HG03097 (cell line): ENCODE data around the gene COL5A1.

Experiments
- ATAC-seq: cut with Tn5 transposase; IDR thresholded peaks from one replicate; pipeline ENCODE4 v1.9.1; 2021; ENCODE audit not compliant: unreplicated experiment, low FRiP score

Gene COL5A1

DNA sequence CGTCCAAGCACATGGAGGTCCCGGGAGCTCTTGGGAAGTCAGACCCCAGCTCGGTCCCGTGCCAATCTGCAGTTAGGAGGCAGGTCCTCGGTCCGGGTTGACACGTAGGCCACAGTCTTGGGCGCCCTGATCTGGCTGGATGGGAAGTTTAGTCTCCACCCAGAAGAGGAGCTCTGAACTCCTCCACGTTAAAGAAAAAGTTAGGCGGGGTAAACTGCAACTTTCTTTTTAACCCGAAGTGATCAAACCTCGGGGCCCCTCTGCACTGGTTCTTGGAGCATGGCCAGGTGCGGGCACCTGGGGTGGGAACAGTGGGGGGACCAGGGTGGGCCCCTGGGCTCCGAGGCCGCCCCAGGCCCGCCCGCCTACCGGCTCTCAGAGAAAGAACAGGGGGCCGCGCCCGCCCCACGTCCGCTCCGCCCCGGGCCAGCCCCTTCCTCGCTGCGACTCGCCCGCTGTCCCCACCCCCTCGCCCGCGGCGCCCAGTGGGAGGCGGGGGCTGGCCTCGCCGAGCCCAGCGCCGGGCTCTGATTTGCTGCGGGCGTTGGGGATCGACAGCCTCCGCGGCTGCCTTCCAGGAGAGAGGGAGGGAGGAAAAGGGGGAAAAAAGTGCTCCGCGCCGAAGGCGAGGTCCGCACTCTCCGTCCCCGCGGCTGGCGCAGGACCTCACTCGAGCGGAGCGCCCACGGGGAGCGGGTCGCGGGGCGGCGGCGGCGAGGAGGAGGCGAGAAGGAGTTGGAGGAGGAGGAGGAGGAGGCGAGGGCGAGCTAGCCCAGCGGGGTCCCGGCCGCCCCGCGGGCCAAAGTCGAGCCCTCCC is at the start of gene COL5A1:
TSS of gene COL5A1 (plus strand) at position 631 of the 817 bp plus-strand sequence. CDS start 385 bp downstream, outside the sequence.
- ATAC-seq, result no peak

DNA sequence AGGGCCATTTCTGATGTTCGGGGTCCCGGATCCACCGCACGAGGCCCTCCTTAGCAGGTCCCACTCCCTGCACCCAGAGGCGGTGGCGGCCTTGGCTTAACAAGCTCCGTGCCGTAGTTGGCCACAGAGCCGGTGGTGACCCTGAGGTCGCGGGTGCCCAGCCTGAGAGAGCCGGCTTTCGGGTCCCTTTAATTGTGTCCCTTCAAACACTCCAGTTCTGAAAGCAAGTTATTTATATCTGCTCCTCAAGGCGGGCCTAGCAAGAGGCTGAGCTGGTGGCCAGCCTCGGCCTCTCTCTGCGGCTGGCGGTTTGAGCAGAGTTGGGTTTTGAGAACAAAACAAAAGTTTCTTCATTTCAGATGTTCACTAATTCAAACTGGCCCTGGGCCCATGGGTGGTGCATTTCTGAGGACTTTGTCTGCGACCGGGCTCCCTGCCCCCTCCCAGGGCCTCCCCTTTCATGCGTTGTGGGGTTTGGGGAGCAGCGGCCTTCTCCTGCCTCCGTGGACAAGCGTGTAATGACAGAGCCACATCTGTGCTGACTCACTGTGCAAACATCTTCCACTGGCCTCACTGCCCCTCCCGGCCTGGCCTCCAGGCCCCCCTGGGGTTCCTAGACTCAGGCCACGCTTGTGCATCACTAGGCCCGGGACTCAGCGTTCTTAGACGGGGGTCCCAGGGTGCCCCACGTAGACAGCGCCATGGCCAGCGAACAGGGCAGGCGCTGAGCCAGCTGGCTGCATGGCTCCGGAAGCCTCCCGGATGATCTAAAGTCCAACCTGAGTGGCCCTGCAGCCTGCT is 49.4 kb upstream of the COL5A1 start:
- ATAC-seq, result no peak

- no peak for ATAC-seq
These were observed 48.8 kb upstream of the COL5A1 start for GRCh38 chr9:134592819-134593200.

DNA sequence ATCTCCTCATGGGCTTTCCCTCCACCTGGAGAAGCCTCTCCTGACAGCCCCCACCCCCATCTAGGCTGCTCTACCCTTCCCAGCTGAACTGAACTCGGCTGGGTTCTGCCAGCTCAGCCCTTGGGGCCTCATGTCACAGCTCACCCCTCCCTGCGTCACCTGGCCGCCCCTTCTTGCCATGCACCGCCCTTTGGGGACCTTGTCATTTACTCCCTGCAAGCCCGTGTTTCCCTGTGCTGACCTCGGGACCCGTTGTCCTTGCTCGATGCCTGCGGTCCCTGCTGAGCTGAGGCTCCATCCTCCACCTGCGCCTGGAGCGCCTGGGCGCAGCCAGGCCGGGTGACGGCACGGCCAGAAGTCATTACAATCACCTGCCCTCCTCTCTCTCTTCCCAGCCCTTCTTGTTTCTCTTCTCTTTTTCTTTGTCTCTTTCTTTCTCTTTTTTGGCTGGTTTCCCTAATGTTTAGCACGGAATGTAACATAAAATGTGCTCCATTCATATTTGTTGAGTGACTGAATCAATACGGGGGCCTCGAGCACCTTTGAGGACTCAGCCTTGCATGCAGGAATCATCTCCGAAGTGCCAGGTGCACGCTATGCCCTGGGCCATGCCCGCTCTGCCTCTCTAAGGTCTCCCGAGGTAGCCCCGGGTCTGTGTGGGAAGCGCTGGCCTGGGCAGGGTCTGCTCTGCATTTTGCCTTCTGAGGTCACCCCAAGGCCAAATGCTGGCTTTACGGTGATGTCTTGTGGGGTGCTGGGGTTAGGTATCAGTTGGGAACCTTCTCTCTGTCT is 48.1 kb upstream of the COL5A1 start:
- ATAC-seq, result no peak

- no peak for ATAC-seq
These were observed 47.3 kb upstream of the COL5A1 start for GRCh38 chr9:134594078-134594941.

DNA sequence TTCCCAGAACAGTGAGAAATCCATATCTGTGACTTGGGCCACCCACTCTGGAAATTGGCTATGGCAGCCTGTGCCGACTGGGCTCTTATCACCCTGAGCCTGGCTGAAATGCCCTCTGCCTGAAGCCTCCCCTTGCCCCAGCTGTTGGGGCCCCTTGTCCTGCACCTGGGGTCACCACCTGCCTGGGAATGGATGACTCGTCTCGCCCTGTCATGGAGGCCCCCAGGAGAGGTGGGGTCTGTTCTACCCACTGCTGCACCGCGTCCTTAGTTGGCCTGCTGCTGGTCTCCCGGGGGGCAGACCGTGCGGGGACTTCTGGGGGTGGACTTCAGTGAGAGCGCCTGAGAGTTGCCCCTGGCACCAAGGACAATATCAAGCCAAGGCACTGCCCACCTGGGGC is 46.6 kb upstream of the COL5A1 start:
- ATAC-seq, result no peak

GRCh38 chr9:134597041-134597913 is 44.3 kb upstream of the COL5A1 start:
- ATAC-seq, result no peak

GRCh38 chr9:134597957-134598883 is 43.4 kb upstream of the COL5A1 start:
- ATAC-seq, result no peak

DNA sequence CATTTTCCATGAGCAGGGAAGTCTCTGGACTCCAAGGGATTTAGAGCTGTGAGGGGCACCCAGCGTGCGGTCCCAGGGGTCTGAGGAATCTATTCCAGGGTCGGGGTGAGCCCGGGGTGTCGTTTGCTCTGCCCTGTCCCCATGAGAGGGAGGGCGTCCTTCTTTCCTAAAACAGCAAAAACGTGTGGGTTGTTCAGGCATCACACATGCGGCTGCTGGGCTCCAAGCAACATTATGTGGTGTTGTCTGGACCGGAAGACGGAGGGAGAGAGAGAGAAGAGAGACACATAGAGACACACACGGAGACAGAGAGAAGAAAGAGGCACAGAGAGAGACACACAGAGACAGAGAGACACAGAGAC is 42.7 kb upstream of the COL5A1 start:
- ATAC-seq, result no peak

DNA sequence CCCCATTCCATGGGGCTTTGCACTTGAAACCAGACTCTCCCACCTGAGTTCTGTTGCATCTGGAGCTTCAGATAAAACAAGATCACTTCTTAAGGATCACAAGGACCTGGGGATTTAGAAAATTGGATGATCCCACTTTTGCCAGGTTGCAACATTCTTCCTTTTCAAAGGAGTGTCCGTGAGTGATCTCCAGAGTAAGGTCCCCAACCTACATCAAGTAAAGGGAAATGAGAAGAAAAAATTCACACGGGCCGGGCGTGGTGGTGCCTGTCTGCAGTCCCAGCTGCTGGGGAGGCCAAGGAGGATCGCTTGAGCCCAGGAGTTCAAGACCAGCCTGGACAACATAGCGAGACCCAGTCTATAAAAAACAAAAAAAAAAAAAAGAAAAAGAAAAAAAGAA is 41.2 kb upstream of the COL5A1 start:
- no peak for ATAC-seq

DNA sequence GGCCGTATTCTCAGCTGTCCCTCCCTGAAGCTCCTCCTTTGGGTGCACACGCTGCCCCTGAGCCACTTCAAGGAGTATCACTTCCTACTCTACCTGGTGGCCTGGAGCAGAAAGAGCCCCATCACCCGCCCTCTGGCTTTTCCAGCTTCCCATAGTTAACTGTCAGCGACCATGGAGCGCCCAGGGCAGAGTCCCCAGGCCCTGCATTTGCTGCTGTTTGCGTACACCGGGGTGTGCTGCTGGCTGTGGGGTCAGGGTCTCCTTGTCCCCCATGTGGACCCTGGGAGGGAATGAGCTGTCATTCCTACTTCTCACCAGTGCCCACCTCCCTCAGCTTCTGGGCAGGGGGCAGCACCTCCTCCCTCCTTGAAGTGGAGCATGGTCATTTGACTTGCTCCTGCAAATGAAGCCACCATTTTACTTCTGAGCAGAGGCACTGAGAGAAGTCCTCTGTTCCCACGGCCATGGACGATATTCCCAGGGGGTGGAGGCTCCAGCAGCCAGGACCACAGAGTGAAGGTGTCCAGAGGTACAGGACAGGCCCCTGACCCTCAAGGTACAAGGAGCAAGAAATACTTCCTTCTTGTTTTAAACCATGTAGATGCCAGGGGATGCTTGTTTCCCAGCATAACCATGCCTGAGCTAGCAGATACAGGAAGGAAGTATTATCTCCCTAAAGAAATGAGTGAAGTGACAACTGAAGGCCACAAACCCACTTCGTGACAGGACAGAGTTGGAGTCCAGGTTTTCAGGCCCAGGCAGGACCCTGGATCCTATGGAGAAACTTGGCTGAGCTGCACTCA is 40.6 kb upstream of the COL5A1 start:
- no peak for ATAC-seq

DNA sequence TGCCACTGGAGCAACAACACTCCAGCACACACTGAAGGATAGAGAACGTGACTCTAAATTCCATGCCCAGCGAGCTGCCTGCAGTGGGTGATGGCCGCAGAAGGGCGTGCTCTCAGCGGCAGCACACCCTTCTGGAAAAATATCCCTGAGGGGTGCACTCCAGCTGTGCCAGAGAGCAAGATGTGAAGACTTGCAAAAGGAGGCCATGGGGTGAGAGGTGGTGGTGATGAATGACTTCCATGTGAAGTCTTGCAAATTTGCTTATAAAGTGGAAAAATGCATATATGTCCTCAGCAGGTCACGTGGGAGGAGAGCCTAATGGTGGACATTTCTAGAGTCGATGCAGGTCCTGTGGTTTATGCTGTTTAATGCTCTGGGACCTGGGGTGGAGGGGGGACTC is 39.8 kb upstream of the COL5A1 start:
- ATAC-seq, result no peak

GRCh38 chr9:134602547-134603362 is 38.8 kb upstream of the COL5A1 start:
- ATAC-seq, result no peak

- ATAC-seq, result no peak
These were observed 36.8 kb upstream of the COL5A1 start for GRCh38 chr9:134604834-134605233.

DNA sequence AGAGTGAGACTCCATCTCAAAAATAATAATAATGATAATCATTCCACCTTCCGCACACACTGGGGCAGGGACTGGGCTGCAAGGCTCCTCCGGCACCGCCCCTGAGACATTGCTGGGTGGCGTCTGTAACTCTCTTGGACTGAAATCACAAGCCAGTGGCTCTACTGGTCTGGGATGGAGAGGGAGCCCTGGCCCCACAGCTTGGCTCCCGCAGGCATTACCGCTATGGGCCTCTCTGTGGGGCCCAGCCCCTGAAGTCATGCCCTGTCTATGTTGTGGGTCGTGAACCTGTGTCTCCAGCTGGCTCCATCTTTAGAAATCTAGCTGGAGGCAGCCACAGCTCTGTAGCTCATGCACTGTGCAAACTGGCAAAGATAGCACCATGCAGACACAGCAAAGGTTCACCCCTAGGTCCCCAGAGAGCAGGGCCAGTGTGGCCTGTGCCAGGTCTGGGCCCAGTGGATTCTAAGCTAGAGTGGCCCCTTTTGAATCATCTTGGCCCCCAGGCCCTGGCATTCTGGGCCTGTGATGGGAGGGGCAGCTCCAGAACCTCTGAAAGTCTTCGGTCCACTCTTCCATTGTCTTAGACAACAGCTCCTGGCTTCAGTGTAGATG is 36.1 kb upstream of the COL5A1 start:
- ATAC-seq, result no peak

DNA sequence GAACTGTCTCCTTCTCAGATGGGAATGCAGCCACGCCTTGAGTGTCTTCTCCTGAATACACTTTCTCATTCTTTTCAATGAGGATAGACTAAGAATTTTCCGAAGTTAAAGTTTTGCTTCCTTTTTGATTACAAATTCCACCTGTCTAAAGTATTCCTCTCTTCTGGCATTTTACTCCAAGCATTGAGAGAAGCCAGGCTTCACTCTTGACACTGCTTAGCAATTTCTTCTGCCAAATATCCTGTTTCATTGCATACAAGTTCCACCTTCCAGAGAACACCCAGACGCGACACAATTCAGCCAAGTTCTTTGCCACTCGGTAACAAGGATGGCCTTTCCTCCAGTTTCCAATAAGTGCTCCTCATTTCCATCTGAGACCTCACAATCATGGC is 35.6 kb upstream of the COL5A1 start:
- ATAC-seq, result no peak
